Inferior parietal cortex (tissue), 1 donor: Measurements from ENCODE around the gene IPO7.
A peak's percentile ranks its signal among the peaks of the same experiment; 100 is the strongest.
"Not testable (repeated sequence)": the region's sequence is repeated elsewhere in the genome, so short reads cannot be mapped to it uniquely, and the experiment has no call there.

Experiments used
- DNase-seq: peaks from one replicate; pipeline ENCODE4 v3.0.0-alpha.2; 2016; ENCODE audit errors: extremely low spot score

IPO7 gene

GRCh38 chr11:9384535-9385326, at the start of gene IPO7:
TSS of gene IPO7 (plus strand) at chr11:9384652. CDS start at chr11:9384764, 112 bp downstream.
- DNase-seq: peak; percentile 93

- DNase-seq: no peak
Observed at GRCh38 chr11:9341638-9342178, 42.7 kb upstream of the IPO7 start.

- DNase-seq: no peak
Observed at GRCh38 chr11:9344061-9344680, 40.3 kb upstream of the IPO7 start.

GRCh38 chr11:9347100-9347499, 37.4 kb upstream of the IPO7 start:
- no peak for DNase-seq

GRCh38 chr11:9347779-9348178, 36.7 kb upstream of the IPO7 start:
- not testable (repeated sequence) for DNase-seq

GRCh38 chr11:9351321-9351881, 33.1 kb upstream of the IPO7 start:
- DNase-seq: no peak

GRCh38 chr11:9357041-9357440, 27.4 kb upstream of the IPO7 start:
- DNase-seq: no peak

GRCh38 chr11:9360862-9361622, 23.4 kb upstream of the IPO7 start:
- not testable (repeated sequence) for DNase-seq

- no peak for DNase-seq
Observed at GRCh38 chr11:9362393-9362863, 22.0 kb upstream of the IPO7 start.

- peak; percentile 91 for DNase-seq
Observed at GRCh38 chr11:9363954-9364912, 20.2 kb upstream of the IPO7 start.

GRCh38 chr11:9367551-9367950, 16.9 kb upstream of the IPO7 start:
- no peak for DNase-seq

GRCh38 chr11:9377036-9377435, 7.4 kb upstream of the IPO7 start:
- DNase-seq: no peak

- DNase-seq: no peak
Observed at GRCh38 chr11:9379041-9379440, 5.4 kb upstream of the IPO7 start.

GRCh38 chr11:9380773-9381172, 3.7 kb upstream of the IPO7 start:
- no peak for DNase-seq

GRCh38 chr11:9385327-9385899, 961 bp downstream of the IPO7 start:
- no peak for DNase-seq

- no peak for DNase-seq
Observed at GRCh38 chr11:9386086-9386485, 1.6 kb downstream of the IPO7 start.

- no peak for DNase-seq
Observed at GRCh38 chr11:9386901-9387300, 2.4 kb downstream of the IPO7 start.

GRCh38 chr11:9396310-9396709, 11.9 kb downstream of the IPO7 start:
- no peak for DNase-seq

- DNase-seq: no peak
Observed at GRCh38 chr11:9396752-9397151, 12.3 kb downstream of the IPO7 start.
